Sigmoid colon (tissue), 4 donors: ENCODE results near the gene B4GALNT3.

ENCODE experiments used
- CTCF ChIP-seq, 4 experiments: fragments of 450-650 bp in 3 of 4; fragments of 200-600 bp in 1 of 4; IDR thresholded peaks; one replicate each; pipeline ENCODE4 v1.5.1; 2016 to 2019; ENCODE audit warnings: antibody characterized with exemption in 4 of 4, mild to moderate bottlenecking in 3 of 4, moderate library complexity in 2 of 4
- EP300 ChIP-seq, 4 donors: sonication (generic); formaldehyde crosslinking; IDR thresholded peaks; one replicate each; pipeline ENCODE4 v1.6.1; 2017; ENCODE audit warnings: antibody characterized with exemption in 4 of 4
- POLR2A ChIP-seq, 2 donors: fragments of 450-650 bp; IDR thresholded peaks; one replicate each; pipeline ENCODE4 v1.6.1; 2016; ENCODE audit warnings: antibody characterized with exemption in 2 of 2, mild to moderate bottlenecking in 2 of 2, moderate library complexity in 2 of 2

GRCh38 chr12:512933-513332 is 53.2 kb downstream of the B4GALNT3 start:
- no peak for TF ChIP-seq EP300 (IDR thresholded peaks at IDR 0.05)
- TF ChIP-seq POLR2A (IDR thresholded peaks at IDR 0.05): no peak
- no peak for TF ChIP-seq CTCF (IDR thresholded peaks at IDR 0.05)
